ENCODE measurements around the gene EML4.

- TF ChIP-seq CTCF (IDR thresholded peaks at IDR 0.05) (no peak), POLR2A (IDR thresholded peaks at IDR 0.05) (no peak)
Measured at GRCh38 chr2:42363413-42363812, 194.3 kb downstream of the EML4 start.

Data from adrenal gland (tissue), 5 donors.